Liver (tissue), 9 donors: ENCODE measurements around the gene ZNF785. TPM values are rescaled to one million over a fixed set of nuclear protein-coding genes. Genes with fewer than 3 reads are reported as not detected.

ENCODE experiments used
- DNase-seq: peaks from one replicate; pipeline ENCODE4 v3.0.0-alpha.2; 2017; ENCODE audit warnings: low spot score
- H3K27ac ChIP-seq, 2 donors: one replicate each; pipeline ENCODE4 v1.7.0; 2013; ENCODE audit warnings: inconsistent platforms in 2 of 2, low read length in 2 of 2, control low read depth in 1 of 2, low read depth in 1 of 2, mild to moderate bottlenecking in 1 of 2
- H3K27me3 ChIP-seq, 4 donors: one replicate each; pipeline versions ENCODE4 v1.6.1 to v1.7.0; 2013; ENCODE audit warnings: low read length in 3 of 4, inconsistent platforms in 1 of 4, mild to moderate bottlenecking in 1 of 4, moderate library complexity in 1 of 4; ENCODE audit not compliant: control insufficient read depth in 4 of 4, insufficient read depth in 4 of 4
- H3K36me3 ChIP-seq, 4 donors: one replicate each; pipeline versions ENCODE4 v1.6.1 to v1.7.0; 2013; ENCODE audit warnings: low read length in 3 of 4, mild to moderate bottlenecking in 3 of 4, low read depth in 1 of 4, moderate library complexity in 1 of 4; ENCODE audit not compliant: control insufficient read depth in 4 of 4, insufficient read depth in 3 of 4
- H3K4me1 ChIP-seq, 4 donors: one replicate each; pipeline versions ENCODE4 v1.6.1 to v1.7.0; 2013; ENCODE audit warnings: low read length in 3 of 4, mild to moderate bottlenecking in 3 of 4, moderate library complexity in 1 of 4; ENCODE audit not compliant: control insufficient read depth in 4 of 4, insufficient read depth in 4 of 4
- H3K4me3 ChIP-seq, 3 donors: one replicate each; pipeline versions ENCODE4 v1.6.1 to v1.7.0; 2013; ENCODE audit warnings: low read length in 3 of 3, control low read depth in 1 of 3, low read depth in 1 of 3, mild to moderate bottlenecking in 1 of 3
- H3K9ac ChIP-seq, 2 donors: one replicate each; pipeline ENCODE4 v1.7.0; 2013; ENCODE audit warnings: low read length in 2 of 2, mild to moderate bottlenecking in 2 of 2, moderate library complexity in 2 of 2, control low read depth in 1 of 2, low read depth in 1 of 2
- H3K9me3 ChIP-seq, 4 donors: one replicate each; pipeline versions ENCODE4 v1.6.1 to v1.7.0; 2013; ENCODE audit warnings: low read length in 3 of 4; ENCODE audit not compliant: control insufficient read depth in 4 of 4
- ATF3 ChIP-seq: IDR thresholded peaks from 2 replicates; pipeline ENCODE4 v1.6.1; 2016; ENCODE audit warnings: antibody characterized with exemption
- CTCF ChIP-seq: fragments of 150-350 bp; IDR thresholded peaks from 2 replicates; pipeline ENCODE4 v1.5.1; 2017; ENCODE audit warnings: improper control_type of control experiment, low read depth, low read length; ENCODE audit not compliant: missing input control
- EGR1 ChIP-seq, 2 donors: IDR thresholded peaks; 2 replicates each; pipeline ENCODE4 v1.6.1; 2016 to 2018; ENCODE audit warnings: antibody characterized with exemption in 2 of 2, low read depth in 2 of 2
- FOXA1 ChIP-seq: IDR thresholded peaks from 2 replicates; pipeline ENCODE4 v1.6.1; 2016; ENCODE audit warnings: antibody characterized with exemption
- FOXA2 ChIP-seq: IDR thresholded peaks from 2 replicates; pipeline ENCODE4 v1.6.1; 2016; ENCODE audit warnings: antibody characterized with exemption
- GABPA ChIP-seq, 2 donors: IDR thresholded peaks in 1 of 2; conservative IDR thresholded peaks in 1 of 2; 2 replicates each; pipeline ENCODE4 v1.6.1; 2016; ENCODE audit warnings: antibody characterized with exemption in 2 of 2, mild to moderate bottlenecking in 1 of 2, moderate library complexity in 1 of 2
- HNF4A ChIP-seq, 2 donors: conservative IDR thresholded peaks; 2 replicates each; pipeline ENCODE4 v1.6.1; 2016; ENCODE audit warnings: antibody characterized with exemption in 2 of 2, mild to moderate bottlenecking in 2 of 2
- HNF4G ChIP-seq: IDR thresholded peaks from 2 replicates; pipeline ENCODE4 v1.6.1; 2016; ENCODE audit warnings: antibody characterized with exemption
- JUND ChIP-seq, 2 donors: IDR thresholded peaks; 2 replicates each; pipeline ENCODE4 v1.6.1; 2016; ENCODE audit warnings: antibody characterized with exemption in 2 of 2
- MAX ChIP-seq: IDR thresholded peaks from 2 replicates; pipeline ENCODE4 v1.6.1; 2016; ENCODE audit warnings: antibody characterized with exemption
- NR2F2 ChIP-seq: IDR thresholded peaks from 2 replicates; pipeline ENCODE4 v1.6.1; 2016; ENCODE audit warnings: antibody characterized with exemption
- RAD21 ChIP-seq, 2 donors: IDR thresholded peaks; 2 replicates each; pipeline ENCODE4 v1.6.1; 2016; ENCODE audit warnings: antibody characterized with exemption in 2 of 2, mild to moderate bottlenecking in 2 of 2
- REST ChIP-seq: IDR thresholded peaks from 2 replicates; pipeline ENCODE4 v1.6.1; 2016; ENCODE audit warnings: antibody characterized with exemption, mild to moderate bottlenecking
- RXRA ChIP-seq, 2 donors: IDR thresholded peaks; 2 replicates each; pipeline ENCODE4 v1.6.1; 2017 to 2018; ENCODE audit warnings: antibody characterized with exemption in 2 of 2, mild to moderate bottlenecking in 1 of 2
- SP1 ChIP-seq: IDR thresholded peaks from 2 replicates; pipeline ENCODE4 v1.6.1; 2018; ENCODE audit warnings: antibody characterized with exemption, mild to moderate bottlenecking
- TAF1 ChIP-seq: conservative IDR thresholded peaks from 2 replicates; pipeline ENCODE4 v1.6.1; 2016; ENCODE audit warnings: antibody characterized with exemption, mild to moderate bottlenecking
- YY1 ChIP-seq: IDR thresholded peaks from 2 replicates; pipeline ENCODE4 v1.6.1; 2016; ENCODE audit warnings: antibody characterized with exemption, mild to moderate bottlenecking
- ZBTB33 ChIP-seq: IDR thresholded peaks from 2 replicates; pipeline ENCODE4 v1.6.1; 2016; ENCODE audit warnings: antibody characterized with exemption
- WGBS: extraction: QIAGEN DNeasy Blood & Tissue Kit; methylation state at CpG from one replicate; pipeline ENCODE4 v1.1.7; 2013; 5-methylcytosine and 5-hydroxymethylcytosine counted together
- polyA plus RNA-seq, 2 donors: library from polyadenylated mRNA; stranded (reverse) in 1 of 2; unstranded in 1 of 2; fragments of 200-250 nt in 1 of 2; fragments of >200 nt in 1 of 2; fragmentation: Nextera tagmentation in 1 of 2; extraction: Ambion mirVana in 1 of 2; gene quantifications; one replicate each; pipeline versions ENCODE4 v1.2.1 to v1.2.3, GENCODE V29; 2013 to 2015
- total RNA-seq, 2 donors: library from RNA; depleted of rRNA; stranded (reverse); fragments of >200 nt; gene quantifications; one replicate each; pipeline ENCODE4 v1.2.3, GENCODE V29; 2014
- donor health status: healthy.
- donor health status: healthy.
- donor health status: healthy.
- donor health status: healthy.
- donor health status: healthy.

ZNF785 gene
- total and polyA plus RNA-seq, 4 donors = 1.8 to 5.9 (median 3.3) TPM

- TF ChIP-seq ZBTB33 (no peak), RAD21 (IDR thresholded peaks at IDR 0.05) (no peak), TAF1 (no peak), GABPA (IDR thresholded peaks at IDR 0.05 in 1 of 2, conservative IDR thresholded peaks at IDR 0.05 in 1 of 2) (no peak), MAX (no peak), FOXA2 (no peak), NR2F2 (no peak), EGR1 (IDR thresholded peaks at IDR 0.05; ENCODE audit: low read depth in 2 of 2) (no peak), HNF4A (conservative IDR thresholded peaks at IDR 0.05) (no peak), SP1 (no peak), FOXA1 (no peak), REST (no peak), HNF4G (no peak), JUND (IDR thresholded peaks at IDR 0.05) (no peak), CTCF (no peak), ATF3 (no peak), YY1 (no peak), RXRA (IDR thresholded peaks at IDR 0.05) (no peak)
- Histone ChIP-seq H3K9me3 (no peaks in the 10 kb centered on the region), H3K36me3 (peaks cover 2 to 8% (median 3%) of the 10 kb centered on the region in 4 donors), H3K4me3 (no peak overlapping the region), H3K27ac (no peak overlapping the region), H3K4me1 (peaks cover 12 to 36% (median 30%) of the 10 kb centered on the region in 4 donors), H3K9ac (no peak overlapping the region), H3K27me3 (no peaks in the 10 kb centered on the region)
- WGBS = 97% methylated on average over 2 of the region's 2 CpGs
- DNase-seq = no peak
Observed at GRCh38 chr16:30600929-30601328, 15.4 kb upstream of the ZNF785 start.
